HG03045 (cell line): ENCODE measurements around the gene IBSP.

Experiments
- ATAC-seq: cut with Tn5 transposase; IDR thresholded peaks from one replicate; pipeline ENCODE4 v1.9.1; 2021; ENCODE audit warnings: mild to moderate bottlenecking, moderate library complexity; ENCODE audit not compliant: unreplicated experiment

IBSP gene

DNA sequence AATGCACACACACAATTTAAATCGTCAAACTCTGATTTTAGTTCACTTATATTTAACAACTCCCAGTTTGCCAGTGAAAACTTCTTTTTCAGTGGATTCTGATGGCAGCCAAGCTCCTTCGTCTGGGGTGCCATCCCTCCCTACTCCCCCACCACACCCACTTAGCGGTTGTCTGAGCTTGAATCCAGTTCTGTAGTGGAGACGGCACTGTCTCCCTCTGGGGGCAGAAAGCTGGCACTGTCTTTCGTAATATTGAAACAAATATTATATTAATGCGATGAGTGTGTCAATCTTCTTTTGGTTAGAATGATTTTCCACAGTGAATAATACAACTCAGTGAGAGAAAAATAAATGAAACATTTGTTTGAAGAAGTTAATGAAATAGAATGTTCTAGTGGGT is 38.9 kb downstream of the IBSP start:
- ATAC-seq = no peak

DNA sequence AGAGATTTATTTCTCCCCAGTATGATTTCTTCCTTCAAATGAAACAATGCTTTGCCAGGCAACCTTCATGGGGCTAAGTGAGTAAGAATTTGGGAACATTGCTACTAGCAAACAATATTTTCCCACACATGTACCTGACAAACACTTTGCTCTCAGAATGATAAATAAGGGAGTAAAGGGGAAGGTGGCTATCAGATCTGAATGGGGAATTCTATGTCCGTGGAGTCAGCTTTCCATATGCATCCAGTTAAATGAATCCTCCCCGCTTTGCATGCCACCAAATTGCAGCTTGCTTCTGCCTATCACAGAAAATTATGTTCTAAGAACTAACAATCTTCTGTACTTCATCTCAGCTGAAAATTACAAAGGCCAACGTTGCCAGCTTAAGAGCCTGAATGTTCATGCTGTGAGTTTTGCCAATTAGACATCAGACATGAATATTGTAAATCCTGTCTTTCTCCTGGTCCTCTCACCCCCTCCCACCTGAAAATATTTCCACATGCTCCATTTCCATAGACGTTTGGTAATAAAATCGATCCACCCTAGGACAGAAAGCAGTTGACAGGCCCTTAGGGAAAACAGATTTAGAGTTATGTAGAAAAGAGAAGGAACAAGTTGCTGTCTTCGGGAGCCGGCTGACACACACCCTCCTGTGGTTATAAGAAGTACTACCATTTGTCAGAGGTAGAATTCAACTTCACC is 39.7 kb downstream of the IBSP start:
- peak; percentile 68 for ATAC-seq

DNA sequence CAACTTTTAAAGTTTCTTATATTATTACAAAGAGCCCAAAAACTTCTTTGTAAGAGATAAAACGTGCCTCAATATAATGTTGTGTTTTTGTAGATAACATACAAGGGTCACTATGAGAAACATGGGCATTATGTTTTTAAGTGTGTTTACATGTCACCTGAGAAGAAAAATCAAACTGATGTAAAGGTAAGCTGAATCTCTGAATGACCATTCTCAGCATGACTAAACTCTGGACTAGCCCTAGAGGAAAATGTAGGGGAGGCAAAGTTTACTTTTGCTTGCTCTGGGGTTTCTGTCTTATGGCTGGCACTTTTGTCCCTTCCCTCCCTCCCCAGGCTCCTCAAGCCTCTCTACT is 40.2 kb downstream of the IBSP start:
- no peak for ATAC-seq

DNA sequence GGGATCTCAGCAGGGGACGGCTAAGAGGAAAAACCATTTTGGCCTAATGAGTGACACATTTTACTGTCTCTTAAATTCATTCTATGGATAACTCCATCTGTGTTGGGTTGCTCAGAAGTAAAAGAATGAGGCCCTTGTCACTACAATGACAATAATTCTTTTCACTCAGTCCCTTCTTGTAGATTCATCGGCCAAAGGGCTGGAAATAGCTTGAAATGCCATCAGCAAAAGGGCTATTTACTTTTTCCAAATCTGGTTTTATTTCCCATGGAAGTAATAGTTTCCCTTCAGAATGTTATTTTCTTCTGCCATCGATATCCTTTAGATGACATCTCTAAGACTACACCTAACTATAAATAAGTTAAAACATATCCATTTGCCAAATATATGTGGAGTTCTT is 40.8 kb downstream of the IBSP start:
- no peak for ATAC-seq

DNA sequence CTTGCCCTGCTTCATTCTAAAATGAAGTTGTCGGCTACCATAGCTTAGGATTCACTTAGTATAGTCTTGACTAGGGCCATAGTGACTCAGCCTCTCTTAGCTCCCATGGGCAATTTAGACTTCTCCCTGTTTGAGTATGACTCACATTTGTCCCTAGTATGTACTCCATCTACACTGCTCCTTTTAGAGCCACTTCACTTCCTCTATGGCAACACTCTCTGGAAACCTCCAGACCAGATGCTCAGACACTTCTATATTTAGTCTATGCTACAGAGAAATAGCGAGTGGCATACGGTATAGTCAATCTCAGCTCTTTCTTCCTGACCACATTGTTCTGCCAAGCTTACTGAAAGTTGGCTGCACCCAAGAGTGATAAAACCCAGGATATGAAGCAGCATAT is 44.6 kb downstream of the IBSP start:
- no peak for ATAC-seq

DNA sequence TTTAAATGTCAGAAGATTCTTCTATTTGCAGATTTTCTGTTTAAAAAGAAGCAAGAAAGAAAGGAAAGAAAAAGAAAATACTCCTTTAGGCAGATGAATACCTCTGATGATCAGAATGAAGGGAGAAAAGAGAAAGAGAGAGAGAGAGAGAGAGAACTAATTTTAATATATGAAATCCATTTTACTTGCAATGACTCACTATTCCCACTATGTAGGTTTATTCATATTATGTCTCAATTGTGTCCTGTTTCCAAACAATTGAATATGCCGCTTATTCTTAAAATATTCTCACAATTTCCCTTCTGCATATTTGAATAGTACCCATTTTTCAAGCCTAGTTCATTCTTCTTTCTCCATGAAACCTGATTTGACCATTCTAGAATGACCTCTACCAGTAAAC is 45.1 kb downstream of the IBSP start:
- ATAC-seq = no peak

DNA sequence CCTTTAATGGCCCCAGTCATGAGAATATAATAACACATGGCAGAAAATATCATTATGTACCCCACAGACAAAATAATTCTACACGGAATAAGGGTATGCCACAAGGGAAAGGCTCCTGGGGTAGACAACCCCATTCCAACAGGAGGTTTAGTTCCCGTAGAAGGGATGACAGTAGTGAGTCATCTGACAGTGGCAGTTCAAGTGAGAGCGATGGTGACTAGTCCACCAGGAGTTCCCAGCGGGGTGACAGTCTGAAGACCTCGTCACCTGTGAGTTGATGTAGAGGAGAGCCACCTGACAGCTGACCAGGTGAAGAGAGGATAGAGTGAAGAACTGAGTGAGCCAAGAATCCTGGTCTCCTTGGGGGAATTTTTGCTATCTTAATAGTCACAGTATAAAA is 46.9 kb downstream of the IBSP start:
- no peak for ATAC-seq

DNA sequence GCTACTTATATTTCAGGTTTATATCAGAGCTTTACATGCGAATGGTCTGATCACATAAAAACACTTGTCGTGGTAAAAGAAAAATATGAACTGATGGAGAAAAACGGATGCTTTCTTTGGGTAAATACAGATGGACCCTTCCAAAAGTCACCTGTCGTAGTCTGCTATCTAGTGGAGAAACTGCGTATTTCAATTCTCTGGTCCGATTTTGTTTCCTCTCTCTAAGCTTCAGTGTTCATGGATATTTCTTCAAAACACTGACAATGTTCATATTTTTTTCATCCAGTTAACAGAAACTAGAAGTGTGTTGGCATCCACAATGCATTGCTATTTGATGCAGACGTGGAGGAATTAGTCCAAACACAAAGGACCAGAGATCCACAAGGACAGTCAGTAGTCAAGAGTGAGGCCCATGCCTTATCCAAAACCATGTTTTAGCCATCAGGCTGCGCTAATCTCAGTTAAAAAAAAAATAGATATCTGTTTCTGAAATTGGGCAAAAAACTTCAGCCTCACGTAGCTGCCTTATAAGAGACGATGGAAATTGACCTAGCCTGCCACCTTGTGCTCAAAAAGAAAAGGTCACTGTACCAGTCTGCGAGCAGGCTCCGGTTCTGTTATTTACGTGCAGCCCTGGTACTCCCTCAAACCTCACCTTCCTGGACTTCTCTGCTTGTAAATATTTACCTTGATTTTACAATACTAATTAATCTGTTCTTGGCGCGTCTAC is 49.4 kb downstream of the IBSP start:
- peak; percentile 83 for ATAC-seq

DNA sequence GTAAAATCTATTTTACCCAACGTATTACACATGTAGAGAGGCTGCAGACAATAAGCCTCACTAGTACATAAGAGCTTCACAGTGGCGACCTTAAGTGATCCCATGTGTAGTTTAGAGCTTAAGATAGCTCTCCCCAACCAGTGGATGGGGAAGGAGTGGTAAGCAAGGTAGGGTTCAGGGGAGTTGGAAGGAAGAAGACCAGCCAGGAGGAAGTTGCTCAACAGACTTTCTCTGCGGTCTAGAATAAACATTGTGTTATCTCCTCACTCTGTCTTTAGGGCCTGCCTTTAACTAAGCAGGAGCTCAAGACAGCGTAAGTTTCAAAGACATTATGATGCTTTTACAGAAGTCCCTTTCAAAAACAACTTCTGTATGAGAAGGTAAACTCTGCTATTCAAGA is 50.3 kb downstream of the IBSP start:
- ATAC-seq = no peak

DNA sequence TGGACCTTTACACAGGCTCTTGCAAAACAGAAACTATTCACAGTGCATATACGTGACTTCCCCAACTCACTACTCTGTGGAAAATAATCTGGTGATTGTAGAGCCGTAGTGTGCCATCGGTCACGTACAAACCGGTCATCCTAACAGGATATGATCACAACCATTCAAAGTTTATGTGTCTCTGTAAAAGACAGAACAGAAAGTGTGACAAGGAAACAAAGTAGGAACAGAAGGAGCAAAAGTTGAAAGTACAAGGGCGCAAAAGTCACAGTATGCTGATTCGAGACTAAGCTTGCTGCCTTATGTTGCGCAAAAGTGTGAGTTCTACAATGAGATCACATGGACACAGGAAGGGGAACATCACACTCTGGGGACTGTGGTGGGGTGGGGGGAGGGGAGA is 52.0 kb downstream of the IBSP start:
- ATAC-seq = no peak

DNA sequence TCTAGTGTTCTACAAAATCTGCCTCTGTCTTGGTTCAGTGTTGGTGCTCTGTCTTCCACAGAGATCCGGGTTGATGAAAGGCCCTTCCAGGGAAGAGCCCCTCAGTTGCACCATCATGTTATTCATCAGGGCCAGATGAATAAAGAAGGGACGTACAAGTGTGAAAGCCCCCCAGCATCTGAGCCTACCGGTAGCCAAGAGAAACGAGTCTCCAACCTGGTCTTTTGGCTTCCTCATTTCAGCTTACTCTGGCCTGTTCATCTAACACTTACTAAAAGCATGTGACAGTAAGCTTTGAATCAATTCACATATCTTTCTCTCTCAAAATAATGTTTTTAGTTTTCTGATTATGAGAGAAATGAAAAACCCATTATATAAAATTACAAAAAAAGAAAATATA is 52.6 kb downstream of the IBSP start:
- ATAC-seq = no peak

DNA sequence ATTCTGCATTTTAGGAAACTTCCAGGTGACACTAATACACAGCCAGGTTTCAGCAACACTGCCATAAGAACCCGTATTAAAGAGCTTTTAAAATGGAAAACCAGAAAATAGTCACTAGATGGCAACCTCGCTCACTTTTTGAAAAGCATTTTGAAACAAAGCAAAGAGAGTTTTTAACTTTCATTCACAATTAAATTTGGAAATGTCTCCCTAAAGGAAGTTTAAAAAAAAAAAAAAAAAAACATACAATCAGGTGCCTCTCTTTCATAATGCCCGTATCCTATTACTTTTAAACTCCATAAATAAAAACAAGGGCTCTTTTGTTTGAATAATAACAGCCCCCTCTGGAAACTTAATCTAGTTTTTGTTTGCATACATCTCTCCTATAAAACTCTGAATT is 53.8 kb downstream of the IBSP start:
- ATAC-seq = no peak

DNA sequence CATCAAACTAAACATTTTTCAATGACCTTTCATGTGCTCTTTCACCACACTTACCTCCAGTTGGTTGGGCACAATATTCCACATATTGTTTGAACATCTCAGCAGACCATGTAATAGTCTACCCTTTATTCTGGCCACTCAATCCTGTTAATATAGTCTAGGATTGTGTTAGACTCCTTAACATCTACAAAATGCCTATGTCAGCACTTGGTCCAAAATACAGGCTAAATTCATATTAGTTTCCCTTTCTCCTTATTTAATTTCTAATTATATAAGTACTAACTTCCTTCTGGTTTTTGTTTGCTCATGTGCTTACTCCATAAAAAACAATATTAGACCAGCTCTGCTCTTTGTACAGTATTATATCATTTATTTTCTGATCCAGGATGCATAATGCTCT is 54.5 kb downstream of the IBSP start:
- no peak for ATAC-seq

DNA sequence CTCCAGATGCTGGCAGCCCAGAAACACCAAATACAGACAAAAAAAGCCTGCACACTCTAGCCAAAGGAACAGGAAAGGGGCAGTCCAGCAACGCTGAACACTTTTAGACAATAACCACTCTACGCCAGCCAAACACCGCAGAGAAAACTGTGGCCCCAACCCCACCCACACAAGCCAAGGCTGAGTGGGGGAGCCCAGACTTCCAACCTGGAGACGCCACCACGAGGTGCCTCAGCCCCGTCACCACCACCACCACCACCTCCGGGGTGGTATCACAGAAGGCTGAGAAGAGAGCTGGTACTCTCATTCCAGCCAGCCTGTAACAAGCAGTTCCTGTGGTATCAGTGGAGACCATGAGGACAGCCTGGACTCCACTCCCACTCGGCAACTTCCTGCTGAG is 56.2 kb downstream of the IBSP start:
- no peak for ATAC-seq

DNA sequence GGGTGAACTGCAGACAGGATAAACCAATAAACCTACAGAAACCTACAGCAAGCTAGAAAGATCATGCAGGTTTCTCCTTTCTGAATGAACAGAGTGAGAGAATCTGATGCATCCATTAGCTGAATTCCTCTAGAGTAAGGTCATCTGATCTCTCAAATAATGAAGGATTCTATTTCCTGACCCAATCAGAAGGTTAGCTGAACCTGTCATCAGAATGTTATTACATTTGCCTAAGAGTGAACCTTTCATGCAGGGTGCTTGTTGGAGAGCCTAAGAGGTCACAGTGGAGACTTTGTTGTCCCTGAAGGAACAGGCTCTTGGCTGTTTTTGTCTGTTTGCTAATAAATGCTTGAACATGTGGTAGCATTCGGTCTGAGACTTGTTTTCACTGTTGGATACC is 57.5 kb downstream of the IBSP start:
- no peak for ATAC-seq

DNA sequence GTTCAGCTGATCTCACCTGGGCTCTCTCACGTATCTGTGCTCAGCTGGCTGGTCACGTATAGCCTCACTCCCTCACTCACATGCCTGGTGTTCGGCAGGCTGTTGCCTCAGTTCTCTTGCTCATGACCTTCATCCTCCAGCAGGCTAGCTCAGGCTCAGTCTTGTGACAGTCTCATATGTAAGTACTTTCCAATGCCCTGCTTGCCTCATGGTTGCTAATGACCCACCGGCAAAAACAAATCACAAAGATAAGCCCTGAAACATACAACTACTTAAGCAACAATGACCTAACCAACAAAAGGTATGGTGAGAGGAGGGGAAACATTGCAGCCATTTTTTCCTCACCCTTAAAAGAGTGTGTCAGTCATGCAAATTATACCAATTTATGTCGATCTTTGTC is 58.4 kb downstream of the IBSP start:
- ATAC-seq = no peak
